ENCODE measurements around the gene AGAP3. TPM values are rescaled to one million over a fixed set of nuclear protein-coding genes. Genes with fewer than 3 reads are reported as not detected.

Gene AGAP3
- total and polyA plus RNA-seq, 2 donors (not counting 1 experiment from before 2014, with no cell fraction given), result 21.1 to 22.3 TPM

DNA sequence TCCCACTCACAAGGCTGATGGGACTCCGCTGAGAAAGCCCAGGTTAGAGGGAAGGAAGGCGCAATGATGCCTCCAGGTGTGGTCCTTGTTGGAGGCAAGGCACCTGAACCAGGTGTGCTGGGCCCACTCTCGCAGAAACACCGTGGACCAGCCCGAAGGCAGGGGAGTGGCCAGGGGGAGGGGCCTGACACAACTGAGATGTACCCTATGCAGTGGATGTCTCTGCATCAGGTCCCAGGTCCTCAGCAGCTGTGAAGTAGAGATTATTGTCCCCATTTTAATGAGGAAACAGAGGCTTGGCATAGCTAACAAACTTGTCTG, 49.2 kb downstream of the AGAP3 start:
- POLR2A ChIA-PET, result no interaction called here
- intact Hi-C loops (cut with micrococcal nuclease), result no loop called here
- Histone ChIP-seq H3K27me3 (replicated peaks in 1 of 4; ENCODE audit: control extremely low read depth in 1 of 4, control insufficient read depth in 3 of 4, insufficient read depth in 4 of 4, low read length in 3 of 4) (no peaks in the 10 kb centered on the region), H3K79me2 (ENCODE audit: control insufficient read depth, insufficient read depth, low read length) (no peaks in the 10 kb centered on the region), H3K9ac (ENCODE audit: low read length) (no peak overlapping the region), H3K27ac (ENCODE audit: low read length in 2 of 2) (no peak overlapping the region), H3K4me3 (ENCODE audit: control extremely low read depth in 1 of 5, extremely low read depth in 1 of 5, insufficient read depth in 1 of 5, low read depth in 2 of 5, low read length in 4 of 5) (no peak overlapping the region), H3K4me2 (replicated peaks; ENCODE audit: low read depth, low read length, poor library complexity, severe bottlenecking) (no peak overlapping the region), H2AFZ (ENCODE audit: insufficient read depth, low read depth, low read length, poor library complexity, severe bottlenecking) (no peak overlapping the region), H4K20me1 (ENCODE audit: control insufficient read depth, insufficient read depth, low read length, poor library complexity, severe bottlenecking) (no peaks in the 10 kb centered on the region), H3K9me3 (ENCODE audit: control extremely low read depth in 1 of 3, control insufficient read depth in 2 of 3, insufficient read depth in 1 of 3, low read length in 2 of 3) (no peaks in the 10 kb centered on the region), H3K4me1 (ENCODE audit: control insufficient read depth in 2 of 2, insufficient read depth in 2 of 2, low read length in 2 of 2) (no peaks in the 10 kb centered on the region), H3K36me3 (replicated peaks in 1 of 2; ENCODE audit: control extremely low read depth in 1 of 2, control insufficient read depth in 1 of 2, extremely low read depth in 1 of 2, insufficient read depth in 2 of 2, low read length in 1 of 2) (no peaks in the 10 kb centered on the region)
- Mint-ChIP-seq H3K4me1 (no peaks in the 10 kb centered on the region), H3K27ac (no peak overlapping the region), H3K27me3 (no peaks in the 10 kb centered on the region), H3K9me3 (ENCODE audit: insufficient read depth) (no peaks in the 10 kb centered on the region), H3K4me3 (no peak overlapping the region)
- CTCF ChIA-PET, result interaction anchor here (1.3 kb wide), 1 partner anchor 11 kb away, joined by 7 read pairs; no protein-coding TSS in a partner anchor
- TF ChIP-seq, protein P1, sequence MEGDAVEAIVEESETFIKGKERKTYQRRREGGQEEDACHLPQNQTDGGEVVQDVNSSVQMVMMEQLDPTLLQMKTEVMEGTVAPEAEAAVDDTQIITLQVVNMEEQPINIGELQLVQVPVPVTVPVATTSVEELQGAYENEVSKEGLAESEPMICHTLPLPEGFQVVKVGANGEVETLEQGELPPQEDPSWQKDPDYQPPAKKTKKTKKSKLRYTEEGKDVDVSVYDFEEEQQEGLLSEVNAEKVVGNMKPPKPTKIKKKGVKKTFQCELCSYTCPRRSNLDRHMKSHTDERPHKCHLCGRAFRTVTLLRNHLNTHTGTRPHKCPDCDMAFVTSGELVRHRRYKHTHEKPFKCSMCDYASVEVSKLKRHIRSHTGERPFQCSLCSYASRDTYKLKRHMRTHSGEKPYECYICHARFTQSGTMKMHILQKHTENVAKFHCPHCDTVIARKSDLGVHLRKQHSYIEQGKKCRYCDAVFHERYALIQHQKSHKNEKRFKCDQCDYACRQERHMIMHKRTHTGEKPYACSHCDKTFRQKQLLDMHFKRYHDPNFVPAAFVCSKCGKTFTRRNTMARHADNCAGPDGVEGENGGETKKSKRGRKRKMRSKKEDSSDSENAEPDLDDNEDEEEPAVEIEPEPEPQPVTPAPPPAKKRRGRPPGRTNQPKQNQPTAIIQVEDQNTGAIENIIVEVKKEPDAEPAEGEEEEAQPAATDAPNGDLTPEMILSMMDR (IDR thresholded peaks at IDR 0.05), result no peak
- no peak for TF ChIP-seq EZH2 (IDR thresholded peaks at IDR 0.05; ENCODE audit: borderline replicate concordance, insufficient read depth, low read depth, low read length, poor library complexity, severe bottlenecking)
- WGBS (ENCODE audit: insufficient coverage), result 98% methylated on average over 5 of the region's 5 CpGs
- DNase-seq (no peak), ATAC-seq (ENCODE audit: low read depth) (no peak)

DNA sequence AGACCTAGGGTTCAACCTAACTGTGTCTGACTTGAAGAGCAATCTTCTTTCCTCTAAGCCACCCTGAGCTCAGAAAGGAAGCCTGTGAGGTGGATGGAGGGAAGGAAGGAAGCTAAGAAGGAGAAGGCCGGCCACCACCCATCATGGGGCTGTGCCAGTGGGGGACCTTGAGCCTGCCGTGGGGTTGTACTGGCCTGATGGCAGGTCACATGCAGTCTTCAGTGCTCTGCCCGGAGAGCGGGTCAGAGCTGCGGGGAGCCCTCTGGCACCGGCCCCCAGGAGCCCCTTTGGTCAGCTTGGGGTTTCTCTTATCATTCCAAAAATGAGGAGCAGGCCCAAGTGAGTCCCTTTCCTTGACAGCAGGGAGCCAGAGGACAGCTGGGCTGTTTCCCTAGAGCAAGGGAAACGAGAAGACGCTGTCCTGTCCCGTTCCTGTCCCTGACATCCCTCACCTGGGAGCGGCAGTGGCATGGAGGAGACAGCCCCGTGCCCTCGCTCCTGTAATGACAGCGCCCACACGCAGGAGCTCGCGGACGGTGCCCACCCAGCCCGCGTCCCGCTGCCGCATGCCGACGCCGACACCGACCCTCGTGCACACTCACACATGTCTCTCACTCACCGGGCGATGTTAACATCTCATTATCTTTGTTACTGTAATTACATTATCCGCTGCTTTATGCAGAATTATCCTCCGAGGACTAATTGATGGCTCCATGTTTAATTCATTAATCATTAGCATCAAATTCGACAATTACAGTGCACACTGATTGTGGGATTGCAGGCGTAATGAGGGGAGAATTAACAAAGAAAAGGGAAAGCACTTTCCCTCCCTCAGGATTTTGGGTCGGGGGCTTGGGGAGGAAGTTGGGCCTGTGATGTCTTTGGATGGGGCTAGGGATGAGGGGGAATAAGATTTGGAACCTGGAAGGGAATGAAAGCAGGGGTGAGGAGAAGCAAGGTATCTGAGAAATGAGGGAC, 49.9 kb downstream of the AGAP3 start:
- H3K9me3 Mint-ChIP-seq (ENCODE audit: insufficient read depth), result no peaks in the 10 kb centered on the region
- DNase-seq, result no peak
- ChIA-PET CTCF (interaction anchor here (1.2 to 1.3 kb wide), 2 partner anchors 9 to 12 kb away, joined by 3 to 7 read pairs; no protein-coding TSS in a partner anchor), POLR2A (no interaction called here)
- H3K36me3 ChIP-seq (replicated peaks in 1 of 2; ENCODE audit: control extremely low read depth in 1 of 2, control insufficient read depth in 1 of 2, extremely low read depth in 1 of 2, insufficient read depth in 2 of 2, low read length in 1 of 2), result no peaks in the 10 kb centered on the region
- no peak overlapping the region for H3K9ac ChIP-seq (ENCODE audit: low read length)
- H3K79me2 ChIP-seq (ENCODE audit: control insufficient read depth, insufficient read depth, low read length), result no peaks in the 10 kb centered on the region
- no peak overlapping the region for H3K27ac Mint-ChIP-seq
- no peaks in the 10 kb centered on the region for H4K20me1 ChIP-seq (ENCODE audit: control insufficient read depth, insufficient read depth, low read length, poor library complexity, severe bottlenecking)
- intact Hi-C loops (cut with micrococcal nuclease), result no loop called here
- no peaks in the 10 kb centered on the region for H3K4me1 Mint-ChIP-seq
- no peak overlapping the region for H3K4me2 ChIP-seq (replicated peaks; ENCODE audit: low read depth, low read length, poor library complexity, severe bottlenecking)
- 95% methylated on average over 28 of the region's 33 CpGs for WGBS (ENCODE audit: insufficient coverage)
- no peak overlapping the region for H3K4me3 Mint-ChIP-seq
- H3K27me3 Mint-ChIP-seq, result no peaks in the 10 kb centered on the region
- ATAC-seq (ENCODE audit: low read depth), result no peak
- no peak overlapping the region for H3K27ac ChIP-seq (ENCODE audit: low read length in 2 of 2)
- H3K4me3 ChIP-seq (ENCODE audit: control extremely low read depth in 1 of 5, extremely low read depth in 1 of 5, insufficient read depth in 1 of 5, low read depth in 2 of 5, low read length in 4 of 5), result no peak overlapping the region
- no peak overlapping the region for H2AFZ ChIP-seq (ENCODE audit: insufficient read depth, low read depth, low read length, poor library complexity, severe bottlenecking)
- H3K4me1 ChIP-seq (ENCODE audit: control insufficient read depth in 2 of 2, insufficient read depth in 2 of 2, low read length in 2 of 2), result no peaks in the 10 kb centered on the region
- H3K27me3 ChIP-seq (replicated peaks in 1 of 4; ENCODE audit: control extremely low read depth in 1 of 4, control insufficient read depth in 3 of 4, insufficient read depth in 4 of 4, low read length in 3 of 4), result no peaks in the 10 kb centered on the region
- TF ChIP-seq, protein P1 (IDR thresholded peaks at IDR 0.05), result no peak
- no peak for TF ChIP-seq EZH2 (IDR thresholded peaks at IDR 0.05; ENCODE audit: borderline replicate concordance, insufficient read depth, low read depth, low read length, poor library complexity, severe bottlenecking)
- no peaks in the 10 kb centered on the region for H3K9me3 ChIP-seq (ENCODE audit: control extremely low read depth in 1 of 3, control insufficient read depth in 2 of 3, insufficient read depth in 1 of 3, low read length in 2 of 3)
